CD4-positive, alpha-beta T cell treated with Interferon gamma for 1 hour (primary cell): ENCODE data around the gene GGTLC3.
"Not testable (repeated sequence)": the region's sequence is repeated elsewhere in the genome, so short reads cannot be mapped to it uniquely, and the experiment has no call there.

Experiments
- DNase-seq: peaks from one replicate; pipeline ENCODE4 v3.0.0-alpha.2; 2020

GGTLC3 gene

DNA sequence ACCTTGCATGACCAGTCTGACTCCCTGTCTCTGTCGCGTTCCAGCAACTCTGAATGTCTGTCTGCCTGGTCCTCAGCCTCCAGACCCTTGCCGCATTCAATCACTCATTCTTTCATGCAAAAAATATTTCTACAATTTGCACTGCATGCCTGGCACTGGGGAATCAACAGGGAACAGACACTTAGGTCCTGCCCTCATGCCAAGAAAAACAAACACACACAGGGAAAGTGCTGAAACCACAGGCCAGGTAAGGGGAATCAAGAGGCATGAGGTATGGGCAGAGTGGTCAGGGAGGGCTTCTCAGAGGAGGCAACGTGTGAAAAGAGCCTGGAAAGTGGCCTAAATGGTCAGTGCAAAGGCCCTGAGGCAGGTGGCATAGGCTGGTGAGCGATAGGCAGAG is at the start of gene GGTLC3:
Gene GGTLC3, minus strand, starts transcription at position 101 of the 400 bp plus-strand sequence. CDS start 264 bp downstream, outside the sequence.
- DNase-seq: not testable (repeated sequence)

DNA sequence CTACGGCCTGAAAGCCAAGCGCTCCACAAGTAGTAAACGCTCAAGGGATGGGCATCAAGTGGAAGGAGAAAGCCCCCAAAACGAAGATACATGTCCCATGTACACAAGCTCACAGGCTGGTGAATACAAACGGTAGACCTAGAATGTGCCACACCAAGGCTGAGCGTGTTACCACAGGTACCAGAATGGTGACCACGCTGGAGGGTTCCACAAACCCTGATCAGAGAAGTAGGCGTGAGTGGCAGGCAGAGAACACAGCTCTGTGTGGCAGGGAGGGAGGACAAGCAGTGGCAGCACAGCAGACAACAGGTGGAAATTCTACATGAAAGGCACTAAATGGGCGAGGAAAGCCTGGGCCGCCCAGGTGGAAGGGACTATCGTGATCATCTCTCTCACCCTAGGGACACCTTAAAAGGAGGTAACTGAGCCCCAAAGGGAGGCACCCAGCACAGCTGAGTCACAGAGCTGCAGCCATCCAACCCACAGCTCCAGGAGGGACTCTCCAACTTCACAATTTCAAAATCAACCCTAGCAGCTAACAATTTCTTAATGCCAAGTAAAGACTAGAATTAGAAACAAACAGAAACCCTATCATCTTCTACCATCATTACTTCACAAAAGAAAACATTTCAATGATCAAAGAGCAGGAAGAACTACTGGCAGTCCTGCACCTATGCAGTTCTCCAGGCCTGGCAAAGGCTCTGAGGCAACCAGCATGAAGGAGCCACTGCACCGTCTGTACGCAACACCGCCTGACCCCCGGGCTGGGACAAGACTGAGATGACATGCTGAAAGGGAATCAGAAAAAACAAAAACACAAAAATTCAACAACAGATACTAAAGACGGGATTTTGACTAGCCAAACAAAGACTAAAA is 42.4 kb upstream of the GGTLC3 start:
- DNase-seq: not testable (repeated sequence)

DNA sequence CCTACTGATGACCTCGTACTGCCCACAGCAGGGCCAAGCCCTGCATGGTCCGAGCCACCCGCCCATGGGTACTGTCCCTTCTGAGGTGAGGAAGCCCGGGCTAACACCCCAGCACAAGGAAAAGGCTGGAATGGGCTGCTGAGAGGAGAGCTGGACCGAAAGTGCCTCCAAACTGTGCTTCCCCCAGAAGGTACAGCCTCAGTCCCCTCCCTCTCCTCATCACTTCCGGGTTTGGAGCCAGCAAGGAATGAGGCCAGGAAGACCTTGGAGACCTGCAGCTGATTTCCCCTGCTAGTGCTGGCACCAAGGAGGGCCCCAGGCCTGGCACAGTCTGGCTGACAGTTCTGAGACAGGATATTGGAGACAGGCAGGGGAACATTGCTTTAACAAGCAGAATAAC is 41.0 kb upstream of the GGTLC3 start:
- DNase-seq: not testable (repeated sequence)

DNA sequence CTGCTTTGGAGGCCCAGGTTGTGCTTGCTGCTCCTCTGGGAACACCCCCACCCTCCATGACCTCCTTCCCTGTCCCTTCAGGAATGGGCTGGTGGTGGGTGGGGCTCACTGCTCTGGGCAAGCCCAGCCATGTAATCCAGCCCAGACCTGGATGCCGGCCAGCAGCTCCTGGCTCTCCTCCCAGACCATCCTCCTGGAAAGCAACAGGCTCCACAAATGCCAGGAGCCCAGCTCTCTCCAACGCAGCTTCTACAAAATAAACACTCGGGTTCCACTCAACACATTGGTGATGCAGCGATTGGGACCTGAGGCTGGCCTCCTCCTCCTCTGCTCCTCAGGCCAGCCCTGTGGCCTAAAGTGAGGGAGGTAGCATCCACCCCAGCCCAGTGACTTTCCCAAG is 40.6 kb upstream of the GGTLC3 start:
- DNase-seq: not testable (repeated sequence)

DNA sequence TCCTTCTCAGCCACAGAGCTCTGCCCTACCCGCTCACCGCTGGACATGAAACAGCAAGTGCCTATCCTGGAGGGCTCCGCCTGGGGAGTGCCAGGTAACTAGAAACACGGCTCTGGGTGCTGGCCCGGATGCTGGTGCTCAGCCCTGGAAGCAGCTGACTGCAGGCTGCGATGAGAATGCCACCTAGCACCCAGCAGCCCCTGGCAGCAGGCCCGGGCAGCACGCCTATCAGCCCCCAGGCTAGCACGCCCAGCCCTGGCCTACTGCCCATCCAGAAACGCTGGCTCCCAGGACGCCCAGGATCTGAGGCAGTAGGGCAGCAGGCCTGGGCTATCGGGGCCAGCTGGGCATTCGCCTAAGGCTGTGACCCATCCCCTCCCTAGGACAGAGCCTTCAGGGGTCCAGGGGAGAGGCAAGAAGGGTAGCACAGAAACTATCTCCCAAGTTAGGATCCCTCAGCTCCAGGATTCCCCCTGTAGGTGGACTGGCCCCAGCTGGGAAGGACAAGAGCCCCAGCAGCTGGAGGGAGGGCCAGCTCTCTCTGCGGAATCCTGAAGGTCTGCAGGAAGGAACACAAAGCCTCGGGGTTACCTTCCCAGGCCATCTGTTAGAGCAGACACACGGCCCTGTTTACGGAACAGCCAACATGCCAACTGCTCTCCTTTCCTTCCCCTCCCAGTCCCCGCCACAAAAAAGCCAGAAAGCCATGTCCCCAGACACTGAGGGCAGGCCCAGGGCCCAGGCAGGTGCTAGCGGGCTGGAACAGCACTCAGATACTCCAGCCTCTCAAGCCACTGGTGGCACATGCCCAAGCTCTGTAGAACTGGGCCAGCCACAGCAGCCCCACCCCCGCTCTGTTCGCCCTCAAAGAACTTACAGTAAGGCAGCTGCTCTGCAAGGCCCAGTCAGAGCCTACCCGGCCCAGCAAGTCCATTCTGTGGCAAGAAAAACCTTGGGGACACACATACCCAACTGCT is 36.6 kb upstream of the GGTLC3 start:
- DNase-seq: not testable (repeated sequence)

DNA sequence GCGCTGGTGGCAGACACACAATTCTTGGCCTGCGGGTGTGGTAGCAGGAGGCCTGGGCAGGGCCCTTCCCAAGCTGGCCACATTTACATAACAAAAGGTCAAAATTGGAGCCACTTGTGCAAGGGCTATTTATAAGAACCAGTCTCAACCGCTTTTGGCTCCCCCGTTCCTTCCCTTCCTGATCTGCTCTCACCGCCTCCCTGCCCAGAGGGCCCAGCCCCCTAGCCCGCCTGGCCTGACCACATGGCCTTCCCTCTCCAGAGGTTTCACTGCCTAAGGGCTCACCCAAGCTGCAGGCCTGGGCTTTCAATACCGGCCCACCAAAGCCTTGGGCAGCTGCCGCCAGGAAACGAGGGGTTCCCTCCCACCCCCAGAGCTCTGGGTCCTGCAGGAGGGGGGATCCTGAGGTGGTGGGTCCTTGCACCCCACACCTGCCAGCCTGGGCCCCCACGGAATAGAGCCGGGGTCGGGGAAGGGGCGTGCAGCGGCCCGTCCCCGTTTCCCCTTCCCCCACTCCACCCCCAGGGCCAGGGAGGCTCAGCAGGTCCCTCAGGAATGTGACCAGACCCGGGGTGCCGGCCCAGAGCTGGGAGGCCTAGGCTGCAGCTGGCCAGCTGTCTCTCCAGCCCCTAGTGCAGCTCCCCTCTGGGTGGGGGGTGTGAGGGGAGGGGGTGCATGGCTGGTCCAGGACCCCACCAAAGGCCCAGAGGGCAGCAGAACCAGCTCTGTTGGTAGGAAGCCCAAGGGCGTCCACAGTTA is 35.1 kb upstream of the GGTLC3 start:
- DNase-seq: not testable (repeated sequence)

DNA sequence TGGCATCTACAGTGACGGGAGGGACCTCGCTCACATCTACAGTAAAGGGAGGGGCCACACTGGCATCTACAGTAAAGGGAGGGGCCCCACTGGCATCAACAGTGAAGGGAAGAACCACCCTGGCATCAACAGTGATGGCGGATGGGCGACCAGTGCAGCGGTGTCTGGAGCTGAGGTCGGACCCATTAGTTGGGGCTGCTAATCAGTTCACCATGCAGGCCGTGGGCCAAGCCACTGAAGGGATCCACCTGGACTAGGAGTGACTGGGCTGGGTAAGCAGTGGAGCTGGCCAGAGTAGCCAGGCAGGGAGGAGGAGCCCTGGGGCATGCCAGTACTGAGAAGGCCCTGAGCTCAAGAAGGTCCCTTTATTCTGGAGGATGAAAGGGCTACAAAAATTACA is 33.1 kb upstream of the GGTLC3 start:
- not testable (repeated sequence) for DNase-seq

DNA sequence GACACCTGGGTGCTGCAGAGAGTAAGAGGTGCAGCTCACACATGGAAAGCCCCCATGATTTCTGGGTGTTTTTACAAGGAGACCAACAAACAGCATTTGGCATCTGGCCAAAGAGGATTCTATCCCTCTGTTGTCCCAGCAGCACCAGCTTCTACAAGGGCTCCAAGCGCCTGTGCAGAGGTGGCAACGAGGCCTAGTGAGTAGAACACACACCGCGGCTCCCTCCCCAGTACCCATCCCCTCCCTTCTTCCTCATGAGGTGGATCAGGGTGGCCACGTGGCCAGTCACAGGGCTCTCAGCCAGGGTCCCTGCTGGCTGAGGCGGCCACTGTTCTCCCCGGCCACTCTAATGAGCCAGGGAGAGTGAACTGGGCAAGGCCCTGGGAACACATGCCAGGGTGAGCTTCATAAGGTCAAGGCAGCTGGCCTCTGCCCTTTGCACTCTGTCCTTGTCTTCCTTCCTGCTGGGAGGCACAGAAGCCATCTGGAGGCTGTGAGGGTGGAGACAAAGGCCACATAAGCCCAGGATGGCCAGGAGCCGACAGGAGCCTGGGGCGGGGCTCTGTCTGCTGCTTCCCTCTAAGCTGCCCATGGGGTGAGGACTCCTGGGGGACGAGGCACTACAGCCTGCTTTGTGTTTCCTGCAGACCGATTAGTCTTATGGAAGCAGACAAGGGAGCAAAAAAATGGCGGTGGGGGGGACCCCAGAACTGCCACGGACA is 31.7 kb upstream of the GGTLC3 start:
- DNase-seq: not testable (repeated sequence)

DNA sequence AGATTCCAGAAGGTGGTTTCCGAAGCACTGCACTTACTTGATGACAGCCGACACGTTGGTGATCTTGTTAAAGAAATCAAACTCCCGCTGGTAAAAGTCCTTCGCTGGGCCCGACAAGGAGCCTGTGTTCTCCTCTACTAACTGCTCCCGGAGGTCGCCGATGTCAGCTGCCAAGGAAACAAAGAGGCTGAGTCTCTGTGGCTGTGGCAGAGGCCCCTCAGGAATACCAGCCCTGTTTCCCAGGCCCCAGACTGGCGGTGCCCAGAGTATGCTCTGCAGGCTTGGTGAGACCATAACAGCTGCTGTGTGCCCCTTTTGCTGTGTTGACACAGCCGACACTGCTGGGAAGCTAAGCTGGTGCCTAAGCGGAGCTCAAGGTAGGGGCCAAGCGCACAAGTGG is 26.7 kb upstream of the GGTLC3 start:
- DNase-seq: not testable (repeated sequence)

DNA sequence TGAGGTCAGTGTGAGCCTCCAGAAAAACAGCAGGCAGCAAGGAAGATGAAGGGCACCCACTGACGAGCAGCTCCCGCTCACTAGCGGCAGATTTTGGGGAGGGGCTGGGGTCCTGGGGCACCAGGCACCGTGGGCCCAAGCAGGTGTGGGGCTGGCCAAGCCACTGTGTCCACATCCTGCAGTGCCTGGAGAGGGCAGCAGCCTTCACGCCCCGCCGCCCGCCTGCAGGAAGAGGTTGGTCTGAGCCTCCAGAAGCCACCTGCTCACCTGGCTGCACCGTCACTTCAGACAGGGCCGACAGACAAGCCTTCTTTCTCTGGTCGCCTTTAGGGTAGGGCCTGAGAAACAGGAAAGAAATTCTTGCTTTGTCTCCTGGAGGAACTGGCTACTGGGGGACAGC is 25.4 kb upstream of the GGTLC3 start:
- DNase-seq: not testable (repeated sequence)

DNA sequence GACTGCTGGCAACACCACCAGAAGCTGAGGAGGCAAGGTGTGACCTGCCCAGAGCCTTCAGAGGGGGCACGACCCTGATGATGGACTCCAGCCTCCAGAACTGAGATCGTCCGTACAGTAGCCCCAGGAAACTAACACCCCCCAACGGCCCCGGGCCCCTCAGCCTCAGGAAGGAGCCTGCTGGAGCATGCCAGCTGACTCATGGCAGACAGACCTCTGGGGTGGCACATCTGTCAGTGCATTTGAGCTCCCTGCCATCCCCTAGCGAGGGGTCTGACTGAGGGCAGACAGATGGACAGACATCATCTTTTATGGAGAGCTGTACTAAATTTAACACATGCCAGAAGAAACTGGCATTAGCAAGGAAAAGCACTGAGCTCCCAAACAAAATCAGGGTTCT is 22.0 kb upstream of the GGTLC3 start:
- not testable (repeated sequence) for DNase-seq

DNA sequence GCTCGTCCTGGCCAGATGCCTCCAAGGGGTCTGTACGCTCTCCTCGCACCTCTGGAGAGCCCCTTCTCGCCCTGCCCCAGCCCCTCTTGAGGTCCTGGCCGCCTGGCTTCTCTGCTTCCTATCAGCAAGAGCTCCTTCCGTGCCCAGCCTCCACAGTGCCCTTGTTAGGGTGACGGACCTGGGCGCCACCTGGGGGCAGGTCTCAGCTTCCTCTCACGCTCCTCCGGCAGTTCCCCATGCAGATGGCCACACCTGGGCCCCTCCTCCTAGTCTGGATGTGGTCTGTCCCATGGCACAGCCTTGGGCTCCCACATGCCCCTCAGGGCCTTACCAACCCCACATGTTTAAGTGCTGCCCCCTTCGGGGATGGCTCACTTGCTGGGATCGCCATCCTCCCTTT is 16.4 kb upstream of the GGTLC3 start:
- not testable (repeated sequence) for DNase-seq

DNA sequence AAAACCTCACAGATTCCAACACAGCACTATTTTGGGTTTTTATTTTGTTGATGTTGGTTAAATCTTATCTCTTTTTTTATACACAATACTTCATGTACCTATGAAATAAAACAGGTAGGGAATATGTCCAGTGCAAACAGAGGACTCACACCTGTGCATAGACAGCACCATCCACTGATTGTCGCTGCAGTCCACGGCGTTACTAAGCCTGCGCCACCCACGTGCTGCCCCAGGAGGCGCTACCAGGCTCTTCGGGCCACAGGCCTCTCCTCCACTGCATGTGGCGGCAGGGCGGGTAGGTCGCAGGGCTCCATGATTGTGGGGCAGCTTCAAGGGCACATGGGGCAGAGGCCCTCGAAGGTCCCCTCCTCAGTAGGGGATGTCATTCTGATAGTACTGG is 15.7 kb upstream of the GGTLC3 start:
- DNase-seq: not testable (repeated sequence)

DNA sequence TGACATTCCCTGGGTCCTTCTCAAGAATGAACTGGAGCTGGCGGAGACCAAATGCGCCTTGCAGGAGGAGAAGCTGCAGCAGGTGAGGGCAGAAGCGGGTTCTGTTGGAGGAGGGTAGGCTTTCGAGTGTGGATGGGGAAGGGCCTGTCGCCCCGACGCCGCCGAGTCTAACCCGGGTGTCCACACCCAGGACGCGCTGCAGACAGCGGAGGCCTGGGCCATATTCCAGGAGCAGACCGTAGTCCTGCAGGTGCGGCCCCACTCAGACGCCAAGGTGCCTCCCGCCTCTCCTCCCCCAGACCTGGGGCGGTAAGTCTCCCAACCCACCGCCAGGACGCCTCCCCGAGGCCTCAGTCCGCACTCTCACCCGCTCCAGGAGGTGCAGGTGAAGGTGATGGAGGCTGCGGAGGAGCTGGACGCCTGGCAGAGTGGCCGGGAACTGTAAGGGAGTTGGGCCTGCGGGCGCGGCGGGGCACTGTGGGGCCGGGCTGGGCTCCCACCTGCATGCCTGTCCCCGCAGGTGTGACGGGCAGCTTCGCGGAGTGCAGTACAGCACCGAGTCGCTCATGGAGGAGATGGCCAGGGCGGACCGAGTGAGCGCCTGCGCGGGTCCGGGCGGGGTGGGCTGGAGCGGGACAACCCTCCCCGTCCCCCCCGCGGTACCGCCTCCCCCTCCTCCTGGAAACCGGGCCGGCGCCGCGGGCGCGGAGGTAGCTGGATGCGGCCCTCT is 11.6 kb upstream of the GGTLC3 start:
- not testable (repeated sequence) for DNase-seq

DNA sequence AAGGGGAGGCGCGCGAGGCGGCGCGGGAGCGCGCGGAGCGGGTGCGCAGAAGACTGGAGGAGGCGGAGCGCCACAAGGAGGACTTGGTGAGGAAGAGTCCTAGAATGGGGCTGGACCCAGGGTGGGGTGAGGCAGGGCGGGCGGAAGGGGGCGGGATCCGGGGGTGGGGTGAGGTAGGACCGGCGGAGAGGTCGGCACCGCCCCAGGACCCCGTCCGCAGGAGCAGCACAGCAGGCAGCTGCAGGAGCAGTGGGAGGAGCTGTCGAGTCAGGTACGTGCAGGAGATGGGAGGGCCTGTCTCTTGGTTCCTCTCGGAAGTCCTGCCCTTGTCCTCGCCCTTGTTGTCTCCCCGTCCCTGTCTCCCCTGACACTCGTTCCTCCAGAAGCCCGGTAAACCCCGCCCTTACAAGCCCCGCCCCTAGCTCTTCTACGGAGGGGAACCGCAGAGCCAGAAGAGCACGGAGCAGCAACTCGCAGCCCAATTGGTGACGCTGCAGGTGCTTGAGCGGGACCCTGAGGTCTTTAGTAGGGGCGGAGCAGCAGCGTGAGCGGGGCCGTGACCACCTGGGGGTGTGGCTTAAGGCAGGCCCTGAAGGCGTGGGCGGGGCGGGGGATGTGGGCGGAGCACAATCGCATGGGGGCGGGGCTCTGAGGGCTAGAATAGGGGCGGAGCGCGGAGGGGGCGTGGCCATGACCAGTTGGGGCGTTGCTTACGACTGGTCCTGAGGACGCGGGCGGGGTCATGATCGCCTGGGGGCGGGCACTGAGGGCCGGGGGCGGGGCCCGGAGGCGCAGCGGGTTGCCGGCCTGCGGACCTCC is 10.8 kb upstream of the GGTLC3 start:
- DNase-seq: peak; percentile 70

DNA sequence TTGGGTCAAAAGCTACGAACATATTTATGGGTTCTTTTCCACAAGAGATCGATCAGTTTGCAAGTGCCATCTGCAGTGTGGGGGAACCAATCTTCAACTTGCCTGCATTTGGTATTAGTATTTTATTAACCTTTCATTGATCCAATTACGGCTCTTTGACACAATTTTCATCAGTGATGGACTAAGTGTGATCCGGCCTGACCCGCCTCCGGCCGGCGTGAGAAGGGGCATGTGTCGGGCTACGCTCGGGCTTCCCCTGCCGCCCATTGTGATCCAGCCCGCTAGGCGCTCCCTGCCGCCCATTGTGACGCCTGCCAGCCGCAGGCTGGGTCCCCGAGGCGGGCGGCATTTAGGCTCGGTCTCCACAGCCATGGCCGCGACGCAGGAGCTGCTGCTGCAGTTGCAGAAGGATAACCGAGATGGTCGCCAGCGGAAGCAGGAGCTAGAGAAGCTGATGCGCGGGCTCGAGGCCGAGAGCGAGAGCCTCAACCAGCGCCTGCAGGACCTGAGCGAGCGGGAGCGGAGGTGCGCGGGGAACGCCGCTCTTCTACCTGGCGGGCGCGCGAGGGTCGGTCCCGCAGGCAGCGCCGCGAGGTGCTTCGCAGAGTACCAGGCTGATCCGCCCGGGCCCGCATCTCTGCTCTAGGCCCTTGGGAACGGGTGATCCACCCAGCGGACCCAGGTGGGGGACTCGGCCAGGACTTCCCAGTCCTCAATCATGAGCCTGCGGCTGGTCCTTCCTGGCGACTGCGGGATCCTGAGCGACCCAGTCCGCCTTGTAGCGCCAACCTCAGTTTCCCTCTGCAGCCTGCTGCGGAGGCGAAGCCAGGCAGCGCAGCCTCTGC is 10.0 kb upstream of the GGTLC3 start, which contains the start of gene TMEM191B:
Gene TMEM191B, plus strand, starts transcription at position 51 of the 845 bp plus-strand sequence. Its CDS starts 179 bp downstream, at position 230.
- not testable (repeated sequence) for DNase-seq

DNA sequence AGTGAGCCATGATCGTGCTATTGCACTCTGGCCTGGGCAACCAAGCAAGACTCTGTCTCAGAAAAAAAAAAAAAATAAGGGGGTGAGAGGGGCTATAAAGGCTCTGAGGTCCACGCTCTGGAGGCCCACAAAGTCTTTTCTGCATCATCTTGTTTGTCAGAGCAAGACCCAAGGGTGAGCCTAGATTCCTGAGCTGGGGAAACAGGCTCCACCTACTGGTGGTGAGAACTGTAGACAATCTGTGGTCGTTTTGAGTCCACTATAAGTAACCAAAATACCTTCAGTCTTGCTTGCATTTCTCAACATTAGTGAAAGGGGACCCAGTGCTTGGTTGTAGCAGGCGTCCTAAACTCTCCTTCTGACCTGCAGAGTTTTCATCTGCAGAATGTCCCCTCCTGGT is 5.4 kb upstream of the GGTLC3 start:
- DNase-seq: not testable (repeated sequence)

DNA sequence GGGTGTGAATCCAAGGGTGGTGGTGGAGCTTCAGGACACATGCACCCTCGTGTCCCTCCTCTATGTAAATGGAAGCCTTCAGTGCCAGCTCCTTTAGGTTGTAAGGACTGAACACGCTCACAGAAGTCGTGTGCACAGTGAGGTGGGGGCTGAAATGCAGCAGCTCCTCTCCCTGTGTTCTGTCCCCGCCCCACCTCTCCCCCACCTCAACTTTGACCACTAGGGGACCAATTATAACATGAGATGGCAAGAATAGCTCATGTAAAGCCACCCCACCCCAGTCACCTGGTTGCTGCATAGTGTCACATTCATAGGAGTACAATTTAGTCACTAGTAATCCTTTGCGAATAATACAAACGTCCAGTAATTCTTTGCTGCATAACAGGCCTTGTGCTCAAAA is 4.8 kb upstream of the GGTLC3 start:
- DNase-seq: not testable (repeated sequence)

DNA sequence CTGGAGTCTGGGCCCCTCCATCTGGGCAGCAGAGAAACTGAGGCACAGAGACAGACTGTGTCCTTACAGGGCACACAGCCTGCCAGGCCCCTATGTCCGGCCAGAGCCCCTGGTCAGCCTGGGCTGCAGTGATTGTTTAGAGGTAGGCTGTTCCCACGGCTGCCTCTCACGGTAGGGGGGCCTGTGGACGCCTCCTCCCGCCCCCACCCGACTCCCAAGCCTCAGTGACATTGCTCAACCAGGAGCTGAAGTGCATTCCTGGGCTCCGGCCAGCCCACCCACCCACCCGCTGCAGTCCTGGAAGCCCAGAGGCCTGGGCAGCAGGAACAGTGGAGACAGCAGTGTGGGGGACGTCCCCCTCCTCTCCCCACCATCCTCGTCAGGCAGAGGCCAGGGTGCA is 4.5 kb downstream of the GGTLC3 start:
- not testable (repeated sequence) for DNase-seq
